GM20000 (cell line): Measurements from ENCODE around the gene SVIL.
"Not testable (repeated sequence)": the region's sequence is repeated elsewhere in the genome, so short reads cannot be mapped to it uniquely, and the experiment has no call there.

Source experiments
- DNase-seq: peaks from one replicate; pipeline ENCODE4 v3.0.0; 2012; ENCODE audit warnings: low spot score
- TF ChIP-seq, protein P1 (sequence below): IDR thresholded peaks from 2 replicates; pipeline ENCODE4 v1.5.1; 2012; ENCODE audit warnings: mild to moderate bottlenecking, control low read depth; ENCODE audit errors: extremely low read depth, missing control alignments

SVIL gene

DNA sequence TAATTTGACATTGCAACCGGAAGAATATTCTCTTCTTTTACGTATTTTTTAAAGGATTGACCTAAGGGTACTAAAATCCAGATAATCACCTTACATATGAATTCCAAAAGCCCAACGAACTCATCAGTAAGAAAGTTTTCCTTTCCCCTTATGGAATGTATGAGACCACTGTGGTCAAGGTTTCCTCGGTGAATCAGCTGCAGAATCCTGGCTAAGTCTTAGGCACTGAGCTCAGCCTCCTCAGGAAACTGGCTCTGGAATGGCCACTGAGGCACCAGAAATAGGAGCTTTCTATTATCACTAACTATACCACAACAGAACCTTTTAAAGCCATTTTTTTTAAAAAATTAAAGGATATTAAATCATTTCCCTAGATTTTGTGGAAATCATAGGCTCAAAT, 21.0 kb downstream of the SVIL start:
- TF ChIP-seq, protein P1, sequence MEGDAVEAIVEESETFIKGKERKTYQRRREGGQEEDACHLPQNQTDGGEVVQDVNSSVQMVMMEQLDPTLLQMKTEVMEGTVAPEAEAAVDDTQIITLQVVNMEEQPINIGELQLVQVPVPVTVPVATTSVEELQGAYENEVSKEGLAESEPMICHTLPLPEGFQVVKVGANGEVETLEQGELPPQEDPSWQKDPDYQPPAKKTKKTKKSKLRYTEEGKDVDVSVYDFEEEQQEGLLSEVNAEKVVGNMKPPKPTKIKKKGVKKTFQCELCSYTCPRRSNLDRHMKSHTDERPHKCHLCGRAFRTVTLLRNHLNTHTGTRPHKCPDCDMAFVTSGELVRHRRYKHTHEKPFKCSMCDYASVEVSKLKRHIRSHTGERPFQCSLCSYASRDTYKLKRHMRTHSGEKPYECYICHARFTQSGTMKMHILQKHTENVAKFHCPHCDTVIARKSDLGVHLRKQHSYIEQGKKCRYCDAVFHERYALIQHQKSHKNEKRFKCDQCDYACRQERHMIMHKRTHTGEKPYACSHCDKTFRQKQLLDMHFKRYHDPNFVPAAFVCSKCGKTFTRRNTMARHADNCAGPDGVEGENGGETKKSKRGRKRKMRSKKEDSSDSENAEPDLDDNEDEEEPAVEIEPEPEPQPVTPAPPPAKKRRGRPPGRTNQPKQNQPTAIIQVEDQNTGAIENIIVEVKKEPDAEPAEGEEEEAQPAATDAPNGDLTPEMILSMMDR: no peak
- no peak for DNase-seq

DNA sequence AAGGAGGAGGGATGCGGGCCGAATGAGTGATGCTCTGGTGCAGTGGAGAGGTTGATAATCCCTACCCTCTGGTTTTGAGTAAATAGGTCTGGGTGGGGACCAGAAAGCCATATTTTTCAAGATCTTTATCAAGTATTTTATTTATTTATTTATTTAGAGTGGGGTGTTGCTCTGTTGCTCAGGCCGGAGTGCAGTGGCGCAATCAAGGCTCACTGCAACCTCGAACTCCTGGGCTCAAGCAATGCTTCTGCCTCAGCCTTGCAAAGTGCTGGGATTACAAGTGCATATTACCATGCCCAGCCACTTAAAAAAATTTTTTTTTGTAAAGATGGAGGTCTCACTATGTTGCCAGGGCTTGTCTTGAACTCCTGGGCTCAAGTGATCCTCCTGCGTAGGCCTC, 21.6 kb downstream of the SVIL start:
- DNase-seq: no peak
- TF ChIP-seq, protein P1: no peak

DNA sequence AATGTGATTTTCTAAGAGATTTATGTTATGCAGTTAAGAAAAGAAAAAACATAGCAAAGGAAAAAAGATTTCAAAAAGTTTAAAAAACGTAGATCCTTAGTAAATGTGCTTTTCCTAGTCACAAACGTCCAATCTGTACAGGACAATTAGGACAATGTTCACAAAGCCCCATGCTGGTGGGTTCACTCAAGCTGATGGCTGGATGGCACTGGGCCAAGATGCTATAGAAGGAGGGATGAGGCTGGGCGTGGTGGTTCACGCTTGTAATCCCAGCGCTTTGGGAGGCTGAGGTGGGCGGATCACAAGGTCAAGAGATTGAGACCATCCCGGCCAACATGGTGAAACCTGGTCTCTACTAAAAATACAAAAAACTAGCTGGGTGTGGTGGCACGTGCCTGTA, 22.1 kb downstream of the SVIL start:
- TF ChIP-seq, protein P1: no peak
- no peak for DNase-seq

DNA sequence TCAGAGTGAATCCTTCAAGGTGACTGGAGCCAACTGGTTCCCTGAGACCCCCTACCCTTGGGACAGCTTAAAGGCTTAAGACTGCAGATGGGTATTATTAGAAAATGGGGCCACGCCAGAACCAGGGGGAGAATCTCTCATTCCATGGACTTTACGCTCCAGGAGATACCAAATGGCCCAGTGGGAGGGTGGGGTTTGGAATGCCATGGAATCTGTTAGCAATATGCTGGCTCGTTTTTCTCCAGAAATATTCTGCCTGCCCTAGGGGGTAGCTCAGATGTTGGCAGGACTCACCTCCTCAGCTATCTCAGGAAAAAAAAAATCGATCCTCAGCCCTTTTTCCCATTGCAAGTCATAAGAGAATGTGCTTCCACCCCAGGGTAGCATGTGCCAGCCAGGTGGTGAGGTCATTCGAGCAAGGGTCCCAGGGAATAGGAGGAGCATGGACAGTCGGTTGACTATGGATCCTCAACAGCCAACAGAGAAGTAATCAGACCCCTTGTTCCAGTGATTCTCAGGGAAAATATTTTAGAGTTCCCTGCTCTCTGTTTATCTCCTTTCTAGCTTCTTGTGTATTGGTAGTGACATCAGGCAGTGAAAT, 22.9 kb downstream of the SVIL start:
- TF ChIP-seq, protein P1: no peak
- no peak for DNase-seq

DNA sequence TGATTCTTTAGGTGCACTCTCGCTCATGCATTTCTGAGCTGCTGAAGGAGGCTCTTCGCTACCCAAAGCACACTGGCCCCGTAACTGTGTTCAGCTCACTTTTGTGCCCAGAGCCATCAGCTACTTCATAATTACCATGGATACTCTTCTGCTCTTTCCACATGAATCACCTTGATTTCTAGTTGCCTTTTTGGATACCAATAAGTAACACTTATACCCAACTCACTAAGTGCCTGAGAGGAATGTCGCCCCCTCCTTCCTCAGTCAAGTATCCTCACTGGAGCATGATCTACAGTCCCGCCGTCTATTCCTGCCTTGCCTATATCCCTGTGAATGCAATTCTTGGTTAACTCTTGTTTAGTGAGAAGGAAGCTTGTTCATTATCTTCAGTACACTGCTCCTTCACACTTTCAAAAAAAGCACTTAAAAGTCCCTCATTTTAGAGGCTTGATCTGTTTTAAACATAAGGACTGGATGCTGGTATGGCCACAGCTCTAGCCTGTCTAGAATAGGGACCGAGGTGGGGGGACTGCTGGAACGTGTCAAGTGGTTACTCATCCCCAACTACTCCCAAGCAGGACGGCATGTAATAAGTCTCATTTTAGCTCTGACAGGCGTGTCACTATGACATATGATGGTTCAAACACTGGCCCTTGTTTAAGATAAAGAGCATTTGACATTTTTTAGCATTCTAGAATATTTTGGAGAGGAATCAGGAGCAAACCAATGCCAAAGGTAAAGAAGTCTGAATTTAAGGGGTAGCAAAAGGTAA, 23.7 kb downstream of the SVIL start:
- TF ChIP-seq, protein P1: no peak
- DNase-seq: no peak

DNA sequence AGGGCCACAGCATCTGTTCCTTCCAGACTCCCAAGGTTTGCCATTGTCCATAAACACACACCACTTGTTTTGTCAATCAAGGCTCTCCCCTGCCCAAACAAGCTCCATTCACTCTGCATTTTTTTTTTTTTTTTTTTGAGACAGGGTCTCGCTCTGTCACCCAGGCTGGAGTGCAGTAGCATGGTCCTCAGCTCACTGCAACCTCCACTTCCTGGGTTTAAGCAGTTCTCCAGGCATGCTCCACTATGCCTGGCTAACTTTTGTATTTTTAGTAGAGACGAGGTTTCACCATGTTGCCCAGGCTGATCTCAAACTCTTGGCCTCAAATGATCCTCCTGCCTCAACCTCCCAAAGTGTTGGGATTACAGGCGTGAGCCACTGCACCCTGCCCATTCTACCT, 24.4 kb downstream of the SVIL start:
- not testable (repeated sequence) for DNase-seq

DNA sequence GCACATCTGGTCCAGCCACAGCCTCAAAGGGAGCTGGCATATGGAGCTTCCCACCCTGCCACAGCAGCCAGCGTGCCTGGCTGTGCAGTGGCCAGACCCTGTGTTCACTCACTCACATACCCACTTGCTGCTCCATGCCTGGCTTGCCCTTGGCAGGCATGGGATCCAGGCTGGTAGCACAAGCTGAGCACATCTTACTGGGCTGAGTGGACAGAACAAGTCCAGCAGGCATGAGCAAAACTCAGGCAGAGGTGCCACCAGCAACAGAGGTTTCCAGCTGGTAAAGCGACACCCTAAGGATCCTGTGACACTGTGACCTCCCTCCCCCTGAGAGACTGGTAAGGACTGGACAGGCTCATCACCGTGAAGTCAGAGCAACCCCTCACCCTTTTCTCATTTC, 25.1 kb downstream of the SVIL start:
- TF ChIP-seq, protein P1: no peak
- no peak for DNase-seq
